GM12864 (cell line): Measurements from ENCODE around the gene HOXD10.

Experiments
- DNase-seq: peaks from one replicate; pipeline ENCODE4 v3.0.0-alpha.2; 2011; ENCODE audit warnings: low read depth
- H3K4me3 ChIP-seq: 2 replicates; pipeline ENCODE4 v1.5.1; 2011; ENCODE audit warnings: mild to moderate bottlenecking, low read depth, low read length, control low read depth
- TF ChIP-seq, protein P1 (sequence below): IDR thresholded peaks from 2 replicates; pipeline ENCODE4 v1.5.1; 2011; ENCODE audit warnings: low read depth, mild to moderate bottlenecking, moderate library complexity, low read length, control low read depth, inconsistent platforms; ENCODE audit errors: missing control alignments

HOXD10 gene

DNA sequence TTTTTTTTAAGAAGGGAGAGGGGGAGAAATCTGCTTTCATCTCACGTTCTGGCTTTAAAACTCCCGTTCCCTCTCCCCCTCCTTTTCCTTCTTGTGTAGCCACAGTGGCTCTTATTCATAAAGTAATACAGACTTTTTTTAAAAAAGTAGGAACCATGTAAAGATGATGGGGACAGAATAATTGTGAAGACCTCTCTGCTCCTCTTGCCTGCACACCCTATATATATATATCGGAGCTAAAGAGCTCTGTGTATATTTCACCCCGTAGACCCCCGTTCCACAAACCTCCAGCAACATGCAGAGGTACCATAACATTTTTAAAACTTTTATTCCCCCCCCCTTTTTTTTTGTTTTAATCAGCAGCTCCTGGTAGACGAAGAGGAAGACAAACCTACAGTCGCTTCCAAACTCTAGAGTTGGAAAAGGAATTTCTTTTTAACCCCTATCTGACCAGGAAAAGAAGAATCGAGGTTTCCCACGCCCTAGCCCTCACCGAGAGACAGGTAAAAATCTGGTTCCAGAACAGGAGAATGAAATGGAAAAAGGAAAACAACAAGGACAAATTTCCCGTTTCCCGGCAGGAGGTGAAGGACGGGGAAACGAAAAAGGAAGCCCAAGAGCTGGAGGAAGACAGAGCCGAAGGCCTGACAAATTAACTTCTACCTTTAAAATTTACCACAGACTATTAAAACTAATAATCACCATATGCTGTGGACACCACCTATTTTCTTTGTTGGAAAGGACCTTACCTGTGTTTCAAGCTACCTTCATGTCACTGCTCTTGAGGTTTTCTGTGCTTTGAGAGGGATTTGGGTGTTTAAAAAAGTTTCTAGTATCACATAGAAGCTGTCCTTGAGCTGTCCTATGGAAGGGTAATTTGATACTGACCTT lies 14.6 kb downstream of the HOXD10 start:
- TF ChIP-seq, protein P1, sequence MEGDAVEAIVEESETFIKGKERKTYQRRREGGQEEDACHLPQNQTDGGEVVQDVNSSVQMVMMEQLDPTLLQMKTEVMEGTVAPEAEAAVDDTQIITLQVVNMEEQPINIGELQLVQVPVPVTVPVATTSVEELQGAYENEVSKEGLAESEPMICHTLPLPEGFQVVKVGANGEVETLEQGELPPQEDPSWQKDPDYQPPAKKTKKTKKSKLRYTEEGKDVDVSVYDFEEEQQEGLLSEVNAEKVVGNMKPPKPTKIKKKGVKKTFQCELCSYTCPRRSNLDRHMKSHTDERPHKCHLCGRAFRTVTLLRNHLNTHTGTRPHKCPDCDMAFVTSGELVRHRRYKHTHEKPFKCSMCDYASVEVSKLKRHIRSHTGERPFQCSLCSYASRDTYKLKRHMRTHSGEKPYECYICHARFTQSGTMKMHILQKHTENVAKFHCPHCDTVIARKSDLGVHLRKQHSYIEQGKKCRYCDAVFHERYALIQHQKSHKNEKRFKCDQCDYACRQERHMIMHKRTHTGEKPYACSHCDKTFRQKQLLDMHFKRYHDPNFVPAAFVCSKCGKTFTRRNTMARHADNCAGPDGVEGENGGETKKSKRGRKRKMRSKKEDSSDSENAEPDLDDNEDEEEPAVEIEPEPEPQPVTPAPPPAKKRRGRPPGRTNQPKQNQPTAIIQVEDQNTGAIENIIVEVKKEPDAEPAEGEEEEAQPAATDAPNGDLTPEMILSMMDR = no peak
- DNase-seq = no peak
- no peak overlapping the region for H3K4me3 ChIP-seq

DNA sequence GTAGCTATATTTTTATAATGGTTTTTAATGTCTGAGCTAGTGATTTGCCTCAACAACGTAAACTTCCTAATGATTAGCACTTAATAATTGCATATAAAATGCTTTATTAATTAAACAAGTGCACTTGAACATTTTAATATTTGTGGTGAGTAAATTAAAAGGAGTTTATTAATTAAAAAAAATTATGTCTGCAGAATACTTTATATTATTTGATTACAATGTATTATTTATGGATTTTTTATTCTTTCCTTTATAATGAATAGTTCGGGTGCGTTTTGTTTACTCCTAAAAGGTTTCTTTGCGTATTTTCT lies 15.2 kb downstream of the HOXD10 start:
- DNase-seq = no peak
- TF ChIP-seq, protein P1 = no peak
- H3K4me3 ChIP-seq = no peak overlapping the region

DNA sequence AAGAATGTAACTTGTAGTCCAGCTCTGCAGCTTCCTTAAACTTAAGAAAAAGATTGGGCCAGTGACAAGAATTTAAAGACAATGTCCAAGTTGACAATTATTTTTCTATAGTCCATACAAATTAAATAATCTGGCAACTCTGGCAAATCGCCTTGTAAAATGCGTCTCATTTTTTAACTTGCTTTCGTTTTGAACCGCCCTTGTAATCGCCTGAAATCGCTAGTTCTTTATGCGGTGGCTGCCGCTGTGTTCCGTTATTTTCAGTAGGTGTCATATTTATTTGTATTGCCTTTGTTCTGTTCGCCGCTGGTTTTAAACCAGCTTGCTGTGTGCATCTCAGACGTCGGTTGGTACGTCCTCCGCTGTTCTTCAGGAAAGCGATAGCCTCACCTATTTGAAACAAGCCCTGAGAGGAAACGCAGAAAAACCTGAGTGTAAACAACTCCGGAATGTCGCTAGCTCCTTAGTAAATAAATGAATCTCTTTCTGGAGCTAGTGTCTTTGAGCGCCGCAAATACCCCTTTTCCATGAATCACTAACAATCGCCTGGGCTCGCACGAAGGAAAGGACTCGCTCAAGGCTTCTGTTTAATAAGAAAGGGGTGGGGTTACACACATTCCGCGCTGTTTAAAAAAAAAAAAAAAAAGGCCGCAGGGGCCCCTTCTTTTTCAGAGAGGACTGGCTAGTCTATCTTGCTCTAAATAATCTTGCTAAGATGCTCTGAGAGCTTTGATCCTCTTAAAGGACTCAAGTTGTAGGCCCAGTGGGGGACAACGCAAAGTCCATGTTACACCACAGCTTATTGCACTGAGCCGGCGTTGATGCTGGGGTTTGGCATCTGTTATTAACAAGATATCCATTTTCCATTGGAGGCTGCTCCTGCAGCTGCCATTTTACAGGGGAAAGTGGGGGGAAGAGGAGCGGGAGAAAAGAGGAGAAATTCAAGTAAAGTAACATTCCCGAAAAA lies 15.9 kb downstream of the HOXD10 start:
- no peak for DNase-seq
- TF ChIP-seq, protein P1 = no peak
- no peak overlapping the region for H3K4me3 ChIP-seq

DNA sequence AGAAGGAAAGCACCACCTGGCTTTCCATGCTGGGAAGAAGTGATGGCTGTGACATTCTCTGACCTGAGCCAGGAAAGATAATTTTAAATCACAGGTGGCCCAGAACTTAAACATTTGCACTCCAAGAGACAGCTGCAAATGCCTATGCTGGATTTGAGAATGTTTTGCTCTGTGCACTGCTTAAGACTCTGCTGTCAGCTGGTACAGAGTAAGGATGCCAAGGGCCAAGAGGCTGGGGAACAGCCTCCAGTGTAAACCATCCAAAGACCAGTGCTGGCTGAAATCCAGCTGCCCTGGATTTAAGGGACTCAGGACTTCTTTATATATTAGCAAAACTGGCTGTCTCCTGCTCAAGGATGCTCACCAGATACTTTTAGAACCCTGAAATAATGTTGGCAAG lies 16.8 kb downstream of the HOXD10 start:
- no peak overlapping the region for H3K4me3 ChIP-seq
- TF ChIP-seq, protein P1 = no peak
- no peak for DNase-seq

DNA sequence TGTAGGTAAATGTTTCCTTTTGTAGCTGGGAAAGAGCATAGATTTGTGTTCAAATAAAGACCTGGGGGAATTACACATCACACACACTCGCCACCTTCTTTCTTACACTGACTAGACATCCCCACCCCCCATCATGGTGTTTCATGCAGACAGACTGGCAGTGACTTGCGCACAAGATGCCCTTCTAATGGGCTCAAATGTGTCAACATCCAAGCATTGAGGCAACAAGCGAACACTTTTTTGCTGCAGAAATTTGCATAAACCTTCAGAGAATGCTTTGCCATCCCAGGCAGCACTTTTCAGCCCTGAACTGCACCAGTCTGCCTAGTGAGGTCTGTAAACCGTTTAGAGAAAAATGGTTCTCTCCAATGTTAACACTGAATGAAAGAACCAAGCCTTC lies 17.5 kb downstream of the HOXD10 start:
- no peak overlapping the region for H3K4me3 ChIP-seq
- no peak for DNase-seq
- TF ChIP-seq, protein P1 = no peak

DNA sequence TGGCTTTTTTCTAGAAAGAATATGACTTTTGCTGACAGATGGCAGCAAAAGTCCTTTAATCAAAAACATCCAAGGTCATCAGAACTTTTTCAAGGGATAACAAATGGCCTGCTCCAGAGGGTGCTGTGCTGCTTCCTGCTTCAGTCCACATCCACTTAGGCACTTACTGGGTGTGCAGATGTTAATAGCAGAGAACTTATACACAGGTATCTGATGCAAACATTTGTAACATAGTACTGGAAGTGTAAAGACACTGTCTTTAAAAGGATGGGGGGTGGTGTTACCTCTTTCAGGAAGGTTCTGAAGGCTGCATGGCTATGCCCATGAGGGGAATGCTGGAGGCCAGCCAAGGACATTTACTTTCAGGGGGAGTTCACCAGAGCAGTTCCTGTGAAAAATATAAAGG lies 18.5 kb downstream of the HOXD10 start:
- H3K4me3 ChIP-seq = no peak overlapping the region
- TF ChIP-seq, protein P1 = no peak
- DNase-seq = no peak
